ENCODE results near the gene GLIPR1L1. TPM values are rescaled to one million over a fixed set of nuclear protein-coding genes. Genes with fewer than 3 reads are reported as not detected.

Gene GLIPR1L1
- total RNA-seq: not detected

DNA sequence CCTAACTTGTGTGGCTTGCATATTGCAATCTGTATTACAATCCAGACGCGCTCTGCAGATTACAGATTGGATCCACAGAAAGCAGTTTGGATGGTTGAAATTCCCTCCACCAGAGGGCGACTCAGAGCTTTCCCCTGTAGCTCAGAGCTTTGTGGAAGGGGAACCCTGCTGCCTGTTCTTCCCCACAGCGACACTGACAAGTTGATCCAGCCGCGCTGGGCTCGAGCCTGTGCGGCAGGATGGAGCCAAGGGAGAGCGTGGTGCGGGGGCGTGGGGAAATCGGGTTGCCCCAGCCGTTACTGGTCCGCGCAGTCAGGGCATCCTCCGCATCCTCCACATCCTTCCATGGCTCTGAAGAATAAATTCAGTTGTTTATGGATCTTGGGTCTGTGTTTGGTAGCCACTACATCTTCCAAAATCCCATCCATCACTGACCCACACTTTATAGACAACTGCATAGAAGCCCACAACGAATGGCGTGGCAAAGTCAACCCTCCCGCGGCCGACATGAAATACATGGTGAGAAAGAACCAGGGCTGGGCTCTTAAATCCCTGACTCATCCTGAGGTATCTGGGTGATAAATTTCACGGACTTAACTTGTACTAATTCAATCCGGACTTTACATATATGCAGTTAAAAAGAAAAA lies at the start of gene GLIPR1L1:
TSS of gene GLIPR1L1 (plus strand) at position 287 of the 647 bp plus-strand sequence. CDS start at position 346, 59 bp downstream.
- Mint-ChIP-seq H3K27ac (no peak within 1 kb of the TSS), H3K4me3 (peak within 1 kb of the TSS; percentile 44), H3K4me1 (ENCODE audit: low read depth) (peaks cover 18% of the 10 kb centered on the region), H3K36me3 (ENCODE audit: low read depth) (no peaks in the 10 kb centered on the region), H3K27me3 (ENCODE audit: low read depth) (peaks cover 32% of the 10 kb centered on the region), H3K9me3 (no peaks in the 10 kb centered on the region)
- CTCF ChIA-PET: interaction anchor here (0.8 to 4.2 kb wide), 10 partner anchors 13 to 796 kb away, joined by 3 to 23 read pairs (median 4); partner anchors contain the start of gene GLIPR1L2
- intact Hi-C loops (cut with micrococcal nuclease): loop anchor here (1.0 to 10.0 kb wide), 7 partner anchors 57 to 1220 kb away; partner anchors contain the start of genes BBS10, GLIPR1, GLIPR1L2 and OSBPL8
- peak; percentile 92 for DNase-seq

- intact Hi-C loops (cut with micrococcal nuclease): loop anchor here (1.0 to 5.0 kb wide), 2 partner anchors 132 to 486 kb away; no protein-coding TSS in a partner anchor
- CTCF ChIA-PET: interaction anchor here (0.6 to 1.6 kb wide), 3 partner anchors 13 to 44 kb away, joined by 3 read pairs; no protein-coding TSS in a partner anchor
- Mint-ChIP-seq H3K4me1 (ENCODE audit: low read depth) (no peaks in the 10 kb centered on the region), H3K9me3 (no peaks in the 10 kb centered on the region), H3K27ac (no peak overlapping the region), H3K36me3 (ENCODE audit: low read depth) (no peaks in the 10 kb centered on the region), H3K4me3 (no peak overlapping the region), H3K27me3 (ENCODE audit: low read depth) (no peaks in the 10 kb centered on the region)
- DNase-seq: no peak
Measured at GRCh38 chr12:75288860-75289259, 45.6 kb upstream of the GLIPR1L1 start.

GRCh38 chr12:75289753-75290152 lies 44.7 kb upstream of the GLIPR1L1 start:
- Mint-ChIP-seq H3K4me3 (no peak overlapping the region), H3K9me3 (no peaks in the 10 kb centered on the region), H3K27ac (no peak overlapping the region), H3K36me3 (ENCODE audit: low read depth) (no peaks in the 10 kb centered on the region), H3K4me1 (ENCODE audit: low read depth) (no peaks in the 10 kb centered on the region), H3K27me3 (ENCODE audit: low read depth) (no peaks in the 10 kb centered on the region)
- CTCF ChIA-PET: interaction anchor here (0.7 kb wide), 1 partner anchor 158 kb away, joined by 4 read pairs; no protein-coding TSS in a partner anchor
- intact Hi-C loops (cut with micrococcal nuclease): loop anchor here (1.0 to 5.0 kb wide), 3 partner anchors 132 to 600 kb away; no protein-coding TSS in a partner anchor
- DNase-seq: no peak

DNA sequence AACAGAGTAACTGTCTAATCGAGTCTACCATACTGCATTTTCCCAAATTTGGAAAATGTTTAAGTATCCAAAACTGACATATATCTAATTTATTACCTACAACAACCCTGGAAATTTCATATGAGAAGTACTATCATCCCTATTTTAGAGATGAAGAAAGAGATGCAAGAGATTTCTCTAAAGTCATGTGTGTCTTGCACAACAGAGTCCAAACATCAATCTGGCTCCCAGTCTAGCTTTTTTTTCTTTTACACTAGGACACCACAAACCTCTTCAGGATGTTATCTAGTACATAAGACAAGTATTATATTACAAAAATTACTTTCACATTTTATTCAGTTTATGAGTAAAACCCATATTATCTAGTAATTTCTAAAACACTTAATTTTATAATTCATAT lies 43.5 kb upstream of the GLIPR1L1 start:
- CTCF ChIA-PET: no interaction called here
- Mint-ChIP-seq H3K9me3 (no peaks in the 10 kb centered on the region), H3K27ac (no peak overlapping the region), H3K4me3 (no peak overlapping the region), H3K4me1 (ENCODE audit: low read depth) (no peaks in the 10 kb centered on the region), H3K27me3 (ENCODE audit: low read depth) (no peaks in the 10 kb centered on the region), H3K36me3 (ENCODE audit: low read depth) (no peaks in the 10 kb centered on the region)
- intact Hi-C loops (cut with micrococcal nuclease): no loop called here
- no peak for DNase-seq

- no peaks in the 10 kb centered on the region for H3K4me1 Mint-ChIP-seq (ENCODE audit: low read depth)
- H3K36me3 Mint-ChIP-seq (ENCODE audit: low read depth): no peaks in the 10 kb centered on the region
- no peak for DNase-seq
- no peaks in the 10 kb centered on the region for H3K9me3 Mint-ChIP-seq
- H3K27me3 Mint-ChIP-seq (ENCODE audit: low read depth): no peaks in the 10 kb centered on the region
- CTCF ChIA-PET: no interaction called here
- H3K27ac Mint-ChIP-seq: no peak overlapping the region
- intact Hi-C loops (cut with micrococcal nuclease): no loop called here
- H3K4me3 Mint-ChIP-seq: no peak overlapping the region
Measured at GRCh38 chr12:75294336-75294735, 40.1 kb upstream of the GLIPR1L1 start.

DNA sequence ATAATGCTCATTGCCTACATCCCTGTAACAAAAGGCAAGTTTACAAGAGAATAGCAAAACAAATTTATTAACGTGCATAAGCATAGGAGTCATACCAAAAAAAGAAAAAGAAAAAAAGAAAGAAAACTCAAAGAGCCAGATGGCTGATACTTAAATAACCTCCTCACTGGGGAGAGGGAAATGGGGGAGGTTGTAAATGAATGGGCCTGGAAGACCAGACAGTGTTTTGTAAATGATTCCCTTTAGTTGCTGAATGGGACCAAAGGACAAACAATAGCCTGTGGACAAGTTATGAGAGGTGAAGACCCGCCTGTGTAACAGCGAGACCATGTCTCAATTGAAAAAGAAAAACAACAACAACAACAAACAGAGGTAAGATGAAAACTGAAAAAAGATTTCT lies 39.7 kb upstream of the GLIPR1L1 start:
- intact Hi-C loops (cut with micrococcal nuclease): no loop called here
- no peak overlapping the region for H3K4me3 Mint-ChIP-seq
- no peaks in the 10 kb centered on the region for H3K27me3 Mint-ChIP-seq (ENCODE audit: low read depth)
- CTCF ChIA-PET: no interaction called here
- H3K9me3 Mint-ChIP-seq: no peaks in the 10 kb centered on the region
- DNase-seq: no peak
- H3K27ac Mint-ChIP-seq: no peak overlapping the region
- no peaks in the 10 kb centered on the region for H3K36me3 Mint-ChIP-seq (ENCODE audit: low read depth)
- no peaks in the 10 kb centered on the region for H3K4me1 Mint-ChIP-seq (ENCODE audit: low read depth)

DNA sequence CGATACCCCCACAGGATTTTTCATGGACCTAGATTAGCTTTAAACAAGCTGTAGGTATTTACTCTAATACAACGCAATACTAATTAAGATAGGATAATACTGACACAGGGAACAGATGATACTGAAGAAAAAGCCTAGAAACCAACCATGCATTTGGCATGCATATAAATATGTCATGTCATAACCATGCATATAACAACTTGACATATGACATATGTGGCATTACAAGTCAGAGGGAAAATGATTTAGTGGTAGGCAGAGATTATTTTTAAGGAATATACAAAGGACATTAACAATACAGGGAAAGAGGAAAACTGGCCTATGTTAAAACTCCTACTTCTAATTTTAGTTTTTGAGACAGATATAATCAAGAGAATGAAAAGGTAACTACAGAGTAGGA lies 32.2 kb upstream of the GLIPR1L1 start:
- intact Hi-C loops (cut with micrococcal nuclease): no loop called here

GRCh38 chr12:75302781-75303180 lies 31.7 kb upstream of the GLIPR1L1 start:
- intact Hi-C loops (cut with micrococcal nuclease): no loop called here
- DNase-seq: no peak
- no peaks in the 10 kb centered on the region for H3K36me3 Mint-ChIP-seq (ENCODE audit: low read depth)
- no peak overlapping the region for H3K27ac Mint-ChIP-seq
- no peaks in the 10 kb centered on the region for H3K9me3 Mint-ChIP-seq
- H3K4me3 Mint-ChIP-seq: no peak overlapping the region
- no peaks in the 10 kb centered on the region for H3K27me3 Mint-ChIP-seq (ENCODE audit: low read depth)
- H3K4me1 Mint-ChIP-seq (ENCODE audit: low read depth): no peaks in the 10 kb centered on the region
- CTCF ChIA-PET: no interaction called here

More for the DNA sequence above, 32.2 kb upstream of the GLIPR1L1 start:
- H3K4me1 Mint-ChIP-seq (ENCODE audit: low read depth): no peaks in the 10 kb centered on the region
- H3K27me3 Mint-ChIP-seq (ENCODE audit: low read depth): no peaks in the 10 kb centered on the region
- CTCF ChIA-PET: interaction anchor here (1.0 kb wide), 1 partner anchor 13 kb away, joined by 3 read pairs; no protein-coding TSS in a partner anchor
- H3K4me3 Mint-ChIP-seq: no peak overlapping the region
- H3K9me3 Mint-ChIP-seq: no peaks in the 10 kb centered on the region
- no peak overlapping the region for H3K27ac Mint-ChIP-seq
- no peaks in the 10 kb centered on the region for H3K36me3 Mint-ChIP-seq (ENCODE audit: low read depth)
- no peak for DNase-seq

DNA sequence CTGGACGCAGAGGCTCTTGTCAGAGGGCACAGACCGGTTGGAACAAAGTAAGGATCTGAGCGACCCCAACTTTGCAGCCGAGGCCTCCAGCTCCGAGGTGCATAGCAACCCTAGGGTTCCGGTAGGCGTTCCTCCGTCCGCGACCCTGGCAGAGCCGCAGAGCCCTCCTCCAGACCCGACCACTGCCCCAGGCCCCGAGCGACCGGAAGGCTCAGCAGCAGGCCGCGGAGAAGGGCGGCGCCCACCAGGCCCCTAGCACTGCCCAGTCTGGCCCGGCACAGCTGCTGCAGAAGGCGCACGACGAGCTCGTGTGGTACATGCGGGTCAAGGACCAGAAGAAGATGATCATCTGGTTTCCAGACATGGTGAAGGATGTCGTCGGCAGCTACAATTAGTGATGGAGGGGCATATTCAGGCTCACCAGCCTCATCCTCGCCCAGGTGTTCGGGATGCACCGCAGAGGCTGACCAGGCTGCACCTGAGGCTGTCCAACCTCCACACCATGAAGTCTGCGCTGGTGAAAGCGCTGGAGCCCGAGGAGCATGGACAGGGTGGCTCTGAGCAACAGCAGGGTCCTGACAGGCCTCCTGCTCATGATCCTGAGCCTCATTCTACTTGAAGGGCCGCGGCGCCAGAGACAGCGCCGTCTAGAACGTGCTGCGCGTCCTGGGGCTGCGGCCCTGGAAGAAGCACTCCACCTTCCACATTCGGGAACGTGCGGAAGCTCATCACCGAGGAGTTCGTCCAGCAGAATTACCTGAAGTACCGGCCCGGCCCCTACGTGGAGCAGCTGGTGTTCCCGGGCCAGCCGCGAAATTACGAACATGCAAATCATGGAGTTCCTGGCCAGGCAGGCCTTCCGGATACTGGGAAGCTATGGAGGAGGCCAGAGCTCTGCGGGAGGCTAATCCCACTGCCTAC lies 28.8 kb upstream of the GLIPR1L1 start:
- no peak overlapping the region for H3K27ac Mint-ChIP-seq
- H3K27me3 Mint-ChIP-seq (ENCODE audit: low read depth): no peaks in the 10 kb centered on the region
- no peaks in the 10 kb centered on the region for H3K36me3 Mint-ChIP-seq (ENCODE audit: low read depth)
- CTCF ChIA-PET: no interaction called here
- DNase-seq: no peak
- no peak overlapping the region for H3K4me3 Mint-ChIP-seq
- H3K9me3 Mint-ChIP-seq: no peaks in the 10 kb centered on the region
- intact Hi-C loops (cut with micrococcal nuclease): no loop called here
- H3K4me1 Mint-ChIP-seq (ENCODE audit: low read depth): no peaks in the 10 kb centered on the region

- Mint-ChIP-seq H3K9me3 (no peaks in the 10 kb centered on the region), H3K4me1 (ENCODE audit: low read depth) (no peaks in the 10 kb centered on the region), H3K36me3 (ENCODE audit: low read depth) (no peaks in the 10 kb centered on the region), H3K4me3 (no peak overlapping the region), H3K27me3 (ENCODE audit: low read depth) (no peaks in the 10 kb centered on the region), H3K27ac (no peak overlapping the region)
- CTCF ChIA-PET: no interaction called here
- intact Hi-C loops (cut with micrococcal nuclease): no loop called here
- DNase-seq: no peak
Measured at GRCh38 chr12:75308279-75308678, 26.2 kb upstream of the GLIPR1L1 start.

GRCh38 chr12:75311369-75311768 lies 23.1 kb upstream of the GLIPR1L1 start:
- CTCF ChIA-PET: interaction anchor here (0.6 kb wide), 1 partner anchor 306 kb away, joined by 3 read pairs; no protein-coding TSS in a partner anchor
- Mint-ChIP-seq H3K4me3 (no peak overlapping the region), H3K9me3 (no peaks in the 10 kb centered on the region), H3K27me3 (ENCODE audit: low read depth) (no peaks in the 10 kb centered on the region), H3K36me3 (ENCODE audit: low read depth) (no peaks in the 10 kb centered on the region), H3K4me1 (ENCODE audit: low read depth) (no peaks in the 10 kb centered on the region), H3K27ac (no peak overlapping the region)
- DNase-seq: no peak
- intact Hi-C loops (cut with micrococcal nuclease): no loop called here

- no peaks in the 10 kb centered on the region for H3K36me3 Mint-ChIP-seq (ENCODE audit: low read depth)
- H3K27ac Mint-ChIP-seq: no peak overlapping the region
- no peaks in the 10 kb centered on the region for H3K4me1 Mint-ChIP-seq (ENCODE audit: low read depth)
- H3K27me3 Mint-ChIP-seq (ENCODE audit: low read depth): no peaks in the 10 kb centered on the region
- H3K9me3 Mint-ChIP-seq: no peaks in the 10 kb centered on the region
- DNase-seq: no peak
- CTCF ChIA-PET: no interaction called here
- H3K4me3 Mint-ChIP-seq: no peak overlapping the region
- intact Hi-C loops (cut with micrococcal nuclease): no loop called here
Measured at GRCh38 chr12:75315518-75315917, 19.0 kb upstream of the GLIPR1L1 start.

Measured in activated naive CD4-positive, alpha-beta T cell treated with anti-CD3 and anti-CD28 coated beads for 36 hours (primary cell).